Vagina (tissue), 2 donors: ENCODE results near the gene SELENOM.

Source experiments
- CTCF ChIP-seq, 3 experiments: fragments of 450-650 bp in 2 of 3; fragments of 200-600 bp in 1 of 3; sonication (generic) in 1 of 3; IDR thresholded peaks; one replicate each; pipeline ENCODE4 v1.5.1; 2017 to 2019; ENCODE audit warnings: antibody characterized with exemption in 3 of 3, mild to moderate bottlenecking in 2 of 3, moderate library complexity in 2 of 3
- POLR2A ChIP-seq, 2 donors: fragments of 450-650 bp; IDR thresholded peaks; one replicate each; pipeline ENCODE4 v1.6.1; 2017; ENCODE audit warnings: antibody characterized with exemption in 2 of 2, mild to moderate bottlenecking in 2 of 2, moderate library complexity in 2 of 2
- POLR2AphosphoS5 ChIP-seq, 2 donors: sonication (generic); formaldehyde crosslinking; IDR thresholded peaks; one replicate each; pipeline ENCODE4 v1.9.0; 2017; ENCODE audit warnings: antibody characterized with exemption in 2 of 2, mild to moderate bottlenecking in 2 of 2, low read depth in 1 of 2; ENCODE audit not compliant: insufficient read depth in 1 of 2

GRCh38 chr22:31082606-31083376 lies 24.6 kb downstream of the SELENOM start:
- peak; percentile 32 to 68 (median 63) for TF ChIP-seq CTCF (IDR thresholded peaks at IDR 0.05)
- TF ChIP-seq POLR2A (IDR thresholded peaks at IDR 0.05): no peak
- TF ChIP-seq POLR2AphosphoS5 (IDR thresholded peaks at IDR 0.05; ENCODE audit: insufficient read depth in 1 of 2, low read depth in 1 of 2): peak in 1 of 2 donors; percentile 50
